ENCODE data around the gene MPL.

Gene MPL

GRCh38 chr1:43337588-43337987, at the start of gene MPL:
TSS of gene MPL (plus strand) at chr1:43337818. CDS start at chr1:43337849, 31 bp downstream.
- no peak for DNase-seq

GRCh38 chr1:43288058-43288784, 49.4 kb upstream of the MPL start:
- DNase-seq: peak; percentile 26

DNA sequence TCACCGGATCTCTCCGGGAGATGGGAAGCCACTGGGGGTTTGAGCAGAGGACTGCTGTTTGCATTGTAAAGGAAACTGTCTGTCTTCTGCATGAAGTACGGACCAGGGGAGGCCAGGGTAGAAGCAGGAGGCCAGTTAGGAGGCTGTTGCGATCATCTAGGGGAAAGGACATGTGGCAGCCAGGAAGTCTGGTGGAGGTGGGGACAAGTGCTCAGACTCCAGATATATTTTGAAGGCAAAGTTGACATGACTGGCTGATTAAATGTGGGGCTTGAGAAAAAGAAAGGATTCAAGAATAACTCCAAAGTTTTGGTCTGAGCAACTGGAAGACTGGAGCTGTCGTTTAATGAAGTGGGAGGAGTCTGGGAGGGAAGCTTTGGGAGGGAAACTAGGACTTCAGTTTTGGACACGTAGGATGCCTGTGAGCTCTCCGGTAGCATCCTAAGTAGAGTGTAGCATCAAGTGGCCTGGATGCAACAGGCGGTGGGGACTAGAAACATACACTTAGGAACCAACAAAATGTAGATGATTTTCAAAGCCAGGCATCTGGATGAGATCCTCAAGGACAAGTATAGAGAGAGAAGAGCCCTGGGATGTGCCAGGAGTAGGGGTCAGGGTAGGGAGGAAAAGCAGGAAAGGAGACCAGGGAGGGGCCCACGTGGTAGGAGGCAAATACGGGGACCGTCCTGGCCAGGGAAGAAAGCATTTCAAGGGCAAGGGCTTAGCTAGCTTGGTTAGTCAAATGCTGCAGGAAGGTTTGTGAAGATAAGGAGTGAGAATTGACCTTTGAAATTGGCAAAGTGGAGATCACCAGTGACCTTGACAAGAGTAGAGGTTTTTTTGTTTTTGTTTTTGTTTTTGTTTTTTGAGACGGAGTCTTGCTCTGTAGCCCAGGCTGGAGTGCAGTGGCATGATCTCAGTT, 48.6 kb upstream of the MPL start:
- no peak for DNase-seq

- DNase-seq: no peak
Observed at GRCh38 chr1:43292216-43292615, 45.4 kb upstream of the MPL start.

GRCh38 chr1:43292679-43293078, 44.9 kb upstream of the MPL start:
- DNase-seq: no peak

DNA sequence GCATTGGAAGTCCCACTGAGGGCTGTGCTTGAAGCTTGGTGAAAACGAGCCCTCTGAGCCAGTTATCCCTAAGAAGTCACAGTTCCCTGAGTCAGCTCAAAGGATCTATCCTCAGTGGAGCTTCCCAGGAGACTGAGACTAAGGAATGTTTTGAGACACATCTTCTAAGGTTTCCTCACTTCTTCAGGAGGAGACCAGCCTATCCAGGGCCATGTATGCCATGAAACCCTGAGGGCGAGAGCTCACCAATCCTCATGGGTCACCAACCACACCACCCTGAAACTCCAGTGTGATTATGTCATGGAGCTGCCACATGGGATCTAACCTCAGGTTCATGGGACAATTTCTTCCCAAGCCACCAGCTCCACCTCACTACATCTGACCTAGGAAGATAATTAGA, 44.4 kb upstream of the MPL start:
- DNase-seq: no peak

GRCh38 chr1:43293896-43294760, 43.5 kb upstream of the MPL start:
- no peak for DNase-seq

DNA sequence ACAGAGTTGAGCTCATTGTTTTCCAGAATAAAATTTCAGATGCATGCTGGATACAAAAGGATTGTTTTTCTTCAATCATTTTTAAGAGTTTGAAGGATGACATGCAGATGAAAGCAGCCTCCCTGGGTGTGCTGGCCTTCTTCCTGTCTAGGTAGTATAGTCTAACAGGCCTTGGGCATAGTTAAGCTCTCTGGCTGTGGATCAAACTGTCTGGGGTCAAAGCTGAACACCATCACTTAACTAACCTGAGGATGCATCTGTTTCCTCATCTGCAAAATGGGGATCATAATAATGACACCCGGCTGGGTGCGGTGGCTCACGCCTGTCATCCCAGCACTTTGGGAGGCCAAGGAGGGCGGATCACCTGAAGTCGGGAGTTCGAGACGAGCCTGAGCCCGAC, 42.9 kb upstream of the MPL start:
- no peak for DNase-seq

- no peak for DNase-seq
Observed at GRCh38 chr1:43296207-43296606, 41.4 kb upstream of the MPL start.

DNA sequence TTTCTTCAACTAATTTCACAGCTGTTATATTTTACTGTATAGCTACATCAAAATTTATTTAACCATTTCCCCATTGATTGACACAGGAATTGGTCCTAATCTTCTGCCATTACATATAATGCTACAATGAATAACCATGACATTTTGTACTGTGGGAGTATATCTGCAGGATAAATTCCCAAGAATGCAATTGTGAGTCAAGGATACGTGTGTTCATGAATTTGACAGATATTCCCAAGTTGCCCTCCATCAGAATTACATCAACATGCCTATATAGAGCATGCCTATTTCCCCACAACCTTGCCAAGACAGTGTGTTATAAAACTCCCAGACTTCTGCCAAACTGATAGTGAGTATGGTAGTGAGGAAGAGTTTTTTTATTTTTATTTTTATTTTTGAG, 39.6 kb upstream of the MPL start:
- DNase-seq: no peak

DNA sequence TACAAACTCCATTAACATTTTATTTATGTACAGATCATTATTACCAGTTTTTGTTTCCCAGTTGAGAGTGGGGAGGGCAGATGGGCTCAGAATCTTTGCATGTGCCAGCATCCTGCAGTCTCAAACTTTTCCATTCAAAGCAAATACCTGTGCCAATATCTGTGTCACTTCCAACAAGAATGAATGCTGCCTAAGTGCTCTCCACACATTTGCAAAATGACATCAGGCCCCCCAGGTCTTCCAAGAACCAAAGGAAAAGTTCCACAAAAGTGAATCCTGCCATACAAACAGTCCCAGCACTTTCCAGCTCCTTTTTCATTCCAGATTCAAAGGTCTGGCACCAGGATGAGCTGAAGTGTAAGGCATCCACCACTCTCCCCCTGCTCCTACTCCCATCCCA, 38.5 kb upstream of the MPL start:
- no peak for DNase-seq

- no peak for DNase-seq
Observed at GRCh38 chr1:43300378-43301094, 37.1 kb upstream of the MPL start, which contains the start of gene TIE1. TSS of gene TIE1 (plus strand) at chr1:43300982. CDS start at chr1:43301072, 90 bp downstream.

- DNase-seq: peak; percentile 25
Observed at GRCh38 chr1:43302201-43302600, 35.4 kb upstream of the MPL start.

DNA sequence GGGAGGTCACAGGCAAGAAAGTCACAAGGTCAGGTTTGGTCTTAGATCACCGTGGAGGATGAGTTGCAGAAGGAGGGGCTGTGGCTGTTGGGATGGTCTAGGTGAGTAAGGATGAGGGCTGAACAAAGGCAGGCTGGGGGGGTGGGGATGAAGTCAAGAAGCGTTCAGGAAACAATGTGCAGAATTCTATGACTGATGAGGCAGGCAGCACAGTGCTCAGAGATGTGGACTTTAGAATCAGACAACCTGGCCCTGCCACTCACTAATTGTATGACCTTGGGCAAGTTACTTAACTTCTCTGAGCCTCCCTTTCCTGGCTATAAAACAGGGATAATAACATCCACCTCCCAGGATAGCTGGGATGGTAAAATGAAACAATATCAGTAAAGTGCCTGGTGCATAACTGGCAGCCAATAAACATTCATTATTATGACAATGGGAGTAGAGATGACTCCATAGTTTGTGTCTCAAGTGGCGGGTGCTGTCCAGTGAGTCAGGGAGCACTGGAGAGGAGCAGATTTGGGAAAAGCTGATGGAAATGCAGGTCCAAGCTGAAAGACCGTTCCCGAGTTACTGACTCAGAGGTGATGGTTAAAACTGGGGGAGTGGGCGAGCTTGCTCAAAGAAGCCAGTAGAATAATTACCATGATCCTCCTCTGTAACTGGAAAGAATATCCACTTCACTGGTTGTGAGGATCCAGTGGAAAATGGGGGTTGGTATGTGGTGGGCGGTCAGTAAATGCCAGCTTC, 34.7 kb upstream of the MPL start:
- DNase-seq: peak; percentile 20

- peak; percentile 35 for DNase-seq
Observed at GRCh38 chr1:43303471-43304313, 33.9 kb upstream of the MPL start.

DNA sequence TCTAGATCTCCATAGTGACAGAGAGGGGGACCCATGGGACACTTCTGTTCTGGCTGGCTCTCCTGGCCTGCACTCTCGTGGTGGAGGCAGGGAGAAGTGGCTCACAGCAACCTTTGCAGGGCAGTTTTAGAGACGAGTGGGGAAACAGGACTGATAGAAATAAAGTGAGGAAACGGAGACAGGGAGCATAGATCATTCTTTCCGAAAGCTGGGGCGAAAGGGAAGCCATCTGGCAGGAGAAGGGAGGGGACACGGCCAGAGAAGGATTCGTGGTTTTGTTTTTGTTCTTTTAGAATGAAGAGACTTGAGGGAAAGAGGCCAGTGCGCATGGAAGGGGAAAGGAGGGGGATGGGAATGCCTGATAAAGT, 33.3 kb upstream of the MPL start:
- peak; percentile 51 for DNase-seq

- peak; percentile 18 for DNase-seq
Observed at GRCh38 chr1:43304771-43305300, 32.8 kb upstream of the MPL start.

GRCh38 chr1:43305461-43305860, 32.2 kb upstream of the MPL start:
- peak; percentile 5 for DNase-seq

DNA sequence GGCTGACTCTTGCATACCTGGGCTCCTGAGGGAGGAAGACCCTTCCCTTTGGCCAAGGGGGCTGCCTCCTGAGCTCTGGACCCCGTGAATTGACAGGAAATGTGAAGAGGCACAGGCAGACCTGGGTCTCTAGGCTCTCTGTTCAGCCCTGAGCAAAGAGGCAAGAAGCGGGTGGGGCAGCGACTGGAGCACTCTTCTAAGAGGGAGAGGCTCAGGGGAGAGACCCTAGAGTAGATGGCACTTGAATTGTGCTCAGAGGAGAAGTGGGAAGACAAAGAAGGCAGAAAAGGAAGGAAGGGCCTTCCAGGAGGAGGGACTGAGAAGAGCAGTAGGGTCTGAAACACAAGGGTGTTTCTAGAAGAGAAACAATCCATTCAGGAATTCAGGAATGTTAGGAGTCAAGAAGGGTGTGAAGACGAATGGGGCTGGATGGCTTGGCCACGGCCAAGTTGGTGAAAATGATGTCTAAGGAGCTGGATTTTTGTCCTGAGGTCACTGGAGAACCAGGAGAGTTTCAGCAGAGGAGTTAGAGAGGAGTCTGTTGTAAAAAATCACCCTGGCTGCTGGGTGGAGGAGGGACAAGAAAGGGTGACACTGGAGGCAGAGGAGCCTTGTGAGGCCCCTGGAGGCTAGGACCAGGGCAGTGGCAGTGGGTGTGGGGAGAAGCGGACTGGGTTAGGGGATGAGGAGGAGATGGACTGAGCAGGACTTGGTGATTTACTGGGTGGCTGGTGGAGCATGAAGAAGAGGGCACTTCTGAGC, 31.5 kb upstream of the MPL start:
- DNase-seq: peak; percentile 23

Measured in right forelimb (tissue), 1 donor.